CD4-positive, alpha-beta T cell treated with Interleukin-4 for 1 hour (primary cell): ENCODE measurements around the gene AMZ1.
"Not testable (repeated sequence)": the region's sequence is repeated elsewhere in the genome, so short reads cannot be mapped to it uniquely, and the experiment has no call there.

Experiments used
- DNase-seq, 2 donors: peaks; one replicate each; pipeline ENCODE4 v3.0.0-alpha.2; 2020 to 2022

AMZ1 gene

DNA sequence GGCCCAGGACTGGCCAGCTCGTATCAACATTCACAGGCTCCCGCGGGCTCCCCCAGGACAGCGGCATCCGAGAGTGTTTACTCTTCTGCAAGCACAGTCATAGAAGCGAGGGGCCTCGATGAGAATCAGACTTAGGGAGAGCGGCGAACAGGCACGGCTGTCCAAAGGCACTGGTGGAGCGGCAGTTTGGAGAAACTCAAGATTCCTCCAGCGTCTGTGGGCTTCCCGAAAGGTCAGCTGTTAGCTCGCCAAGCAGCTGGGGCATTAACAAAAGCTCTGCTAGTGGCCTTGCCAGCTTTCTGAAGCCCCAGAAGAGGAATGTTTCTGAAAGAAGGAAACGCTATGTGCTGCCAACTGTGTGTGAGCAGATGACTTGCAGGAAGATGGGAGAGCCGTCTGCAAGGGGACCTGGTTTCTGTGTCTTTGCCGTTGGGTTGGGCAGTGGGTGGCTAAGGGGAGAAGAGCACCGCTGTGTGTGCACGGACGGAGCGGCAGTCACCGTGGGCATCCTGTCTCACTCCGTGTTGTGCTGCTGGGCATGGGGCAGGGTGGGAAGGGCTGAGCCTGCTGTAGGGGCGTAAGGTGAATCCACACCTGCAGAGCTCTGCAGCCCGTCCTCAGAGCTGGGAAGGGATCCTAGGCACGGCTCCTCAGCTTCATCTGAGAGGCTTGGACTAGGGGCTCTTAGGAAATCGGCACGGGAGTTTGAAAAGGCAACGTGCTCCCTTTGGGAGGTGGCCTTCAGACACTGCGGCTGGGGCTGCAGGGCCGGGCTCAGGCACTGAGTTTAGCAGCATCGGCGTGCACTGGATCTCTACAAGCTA lies 42.1 kb downstream of the AMZ1 start:
- peak in 1 of 2 donors; percentile 6 for DNase-seq

- no peak for DNase-seq
Measured at GRCh38 chr7:2730846-2731770, 43.1 kb downstream of the AMZ1 start.

GRCh38 chr7:2732388-2732787 lies 44.4 kb downstream of the AMZ1 start:
- DNase-seq, result no peak

GRCh38 chr7:2732959-2733584 lies 45.1 kb downstream of the AMZ1 start:
- no peak for DNase-seq

DNA sequence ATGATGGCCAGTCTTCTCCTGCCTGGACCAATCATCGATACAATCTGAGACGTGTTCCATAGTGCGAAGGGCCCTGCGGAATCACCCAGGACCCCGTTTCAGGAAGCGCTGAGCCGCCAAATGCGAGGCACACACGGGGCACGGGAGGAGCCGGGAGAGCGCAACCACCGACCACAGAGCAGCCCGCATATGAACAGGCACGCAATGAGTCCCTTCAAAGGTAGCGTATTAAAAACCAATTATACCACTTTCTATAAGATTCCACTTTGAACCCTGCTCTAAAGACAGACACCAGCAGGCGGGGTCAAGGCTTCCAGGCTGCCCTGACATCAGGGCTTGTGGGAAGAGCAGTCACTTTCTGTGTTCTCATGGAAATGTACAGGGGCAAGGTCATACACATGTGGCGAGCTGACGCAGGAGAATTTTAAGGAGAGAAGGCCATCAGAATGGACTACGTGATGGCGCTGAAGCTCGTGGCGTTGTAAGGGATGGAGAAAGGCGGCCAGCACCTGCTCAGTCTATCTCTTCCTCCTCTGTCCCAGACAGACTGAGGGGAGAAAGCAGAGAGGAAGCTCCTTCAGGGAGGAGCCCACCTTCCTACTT lies 46.2 kb downstream of the AMZ1 start:
- DNase-seq, result no peak

- DNase-seq, result peak in 1 of 2 donors; percentile 54
Measured at GRCh38 chr7:2734751-2735571, 47.0 kb downstream of the AMZ1 start.

DNA sequence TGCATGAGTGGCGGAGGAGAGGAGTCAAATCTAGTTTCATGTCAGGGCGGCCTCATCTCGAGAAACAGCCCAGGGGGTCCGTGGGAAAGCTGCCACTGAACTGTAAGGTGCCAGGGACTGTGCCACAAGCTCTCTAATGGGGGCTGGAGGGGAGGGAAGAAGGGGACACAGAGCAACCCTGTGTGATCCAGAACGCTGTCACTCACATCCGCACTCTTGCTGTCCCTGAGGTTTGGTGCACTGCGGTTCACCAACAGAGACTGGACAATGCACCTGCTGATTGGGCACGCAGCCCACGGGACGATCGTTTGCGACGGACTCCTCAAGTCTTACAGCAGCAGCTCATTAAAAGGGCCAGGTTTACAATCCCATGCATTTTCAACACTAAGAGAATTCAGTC lies 47.7 kb downstream of the AMZ1 start:
- no peak for DNase-seq

- DNase-seq, result no peak
Measured at GRCh38 chr7:2736411-2736914, 48.5 kb downstream of the AMZ1 start.

GRCh38 chr7:2737005-2737743 lies 49.2 kb downstream of the AMZ1 start:
- not testable (repeated sequence) for DNase-seq

DNA sequence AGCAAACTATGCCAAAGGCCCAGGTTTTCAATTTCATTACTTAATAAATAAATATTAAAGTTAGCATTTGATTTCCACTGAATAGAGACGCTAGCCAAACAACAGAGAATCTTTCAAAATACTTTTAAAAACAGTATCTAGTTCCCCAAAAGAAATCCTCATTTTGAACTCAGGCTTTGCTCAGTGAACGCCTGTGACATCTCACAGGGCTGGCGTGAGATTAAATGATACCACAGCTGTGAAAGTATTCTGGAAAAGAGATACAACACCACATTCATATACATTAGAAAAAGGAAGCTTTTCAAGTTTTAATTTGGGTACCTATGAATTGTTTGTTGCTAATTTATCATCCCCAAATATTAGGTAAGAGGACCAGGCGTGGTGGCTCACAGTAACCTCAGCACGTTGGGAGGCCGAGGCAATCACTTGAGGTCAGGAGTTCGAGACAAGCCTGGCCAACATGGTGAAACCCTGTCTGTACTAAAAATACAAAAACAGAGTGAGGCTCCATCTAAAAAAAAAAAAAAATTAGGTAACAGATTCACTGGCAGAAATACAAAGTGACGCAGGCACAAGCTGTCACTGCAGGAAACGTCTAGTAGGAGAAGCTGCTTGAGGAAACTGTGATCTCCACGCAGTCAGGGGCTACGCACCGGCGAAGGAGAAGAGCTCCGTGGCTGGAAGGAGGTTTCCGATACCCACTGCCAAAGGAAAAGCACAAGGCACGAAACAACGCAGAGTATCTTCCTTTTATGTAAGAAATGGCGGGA lies 50.0 kb downstream of the AMZ1 start:
- DNase-seq, result peak in 1 of 2 donors; percentile 45

DNA sequence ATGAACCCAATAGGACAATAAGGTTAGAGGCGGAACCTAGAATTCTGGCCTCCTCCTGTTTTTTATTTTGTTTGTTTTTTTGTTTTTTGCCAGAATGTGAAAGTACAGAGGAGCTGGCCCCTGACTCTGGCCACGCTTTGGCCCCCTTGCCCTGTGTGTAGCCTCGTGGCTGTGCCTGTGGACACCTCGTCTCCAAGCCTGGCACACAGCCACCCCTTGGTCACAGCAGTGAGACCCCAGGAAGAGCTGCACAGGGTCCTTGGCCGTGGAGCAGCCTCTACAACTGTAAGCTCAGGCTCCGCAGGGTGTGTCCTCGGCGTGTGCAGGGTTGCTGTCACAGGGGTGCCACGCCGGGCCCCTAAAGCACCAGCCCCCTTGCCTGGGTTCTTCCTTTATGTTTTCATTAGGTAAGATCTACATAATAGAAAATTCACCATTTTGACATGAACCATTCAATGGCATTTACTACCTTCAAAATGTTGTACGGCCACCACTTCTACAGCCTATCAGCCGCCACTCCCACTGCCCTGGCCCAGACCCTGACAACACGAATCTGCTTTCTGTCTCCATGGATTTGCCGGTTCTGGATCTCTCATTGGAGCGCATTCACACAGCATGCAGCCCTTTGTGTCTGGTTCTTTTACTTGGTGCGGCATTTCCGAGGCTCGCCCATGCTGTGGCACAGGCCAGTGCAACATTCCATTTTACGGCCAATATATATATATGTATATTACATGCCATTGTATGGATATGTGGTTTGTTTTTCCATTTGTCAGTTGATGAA lies 51.0 kb downstream of the AMZ1 start:
- DNase-seq, result no peak

DNA sequence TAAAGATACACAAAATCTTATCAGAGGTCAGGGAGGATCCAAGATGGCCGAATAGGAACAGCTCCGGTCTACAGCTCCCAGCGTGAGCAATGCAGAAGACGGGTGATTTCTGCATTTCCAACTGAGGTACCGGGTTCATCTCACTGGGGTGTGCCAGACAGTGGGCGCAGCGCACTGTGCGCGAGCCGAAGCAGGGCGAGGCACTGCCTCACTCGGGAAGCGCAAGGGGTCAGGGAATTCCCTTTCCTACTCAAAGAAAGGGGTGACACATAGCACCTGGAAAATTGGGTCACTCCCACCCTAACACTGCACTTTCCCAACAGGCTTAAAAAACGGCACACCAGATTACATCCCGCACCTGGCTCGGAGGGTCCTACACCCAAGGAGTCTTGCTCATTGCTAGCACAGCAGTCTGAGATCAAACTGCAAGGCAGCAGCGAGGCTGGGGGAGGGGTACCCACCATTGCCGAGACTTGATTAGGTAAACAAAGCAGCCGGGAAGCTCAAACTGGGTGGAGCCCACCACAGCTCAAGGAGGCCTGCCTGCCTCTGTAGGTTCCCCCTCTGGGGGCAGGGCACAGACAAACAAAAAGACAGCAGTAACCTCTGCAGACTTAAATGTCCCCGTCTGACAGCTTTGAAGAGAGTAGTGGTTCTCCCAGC lies 55.7 kb downstream of the AMZ1 start:
- DNase-seq, result not testable (repeated sequence)

- not testable (repeated sequence) for DNase-seq
Measured at GRCh38 chr7:2748684-2749083, 60.7 kb downstream of the AMZ1 start.

GRCh38 chr7:2750004-2750407 lies 62.0 kb downstream of the AMZ1 start:
- DNase-seq, result no peak

GRCh38 chr7:2751086-2751485 lies 63.1 kb downstream of the AMZ1 start:
- DNase-seq, result no peak

- no peak for DNase-seq
Measured at GRCh38 chr7:2753148-2753547, 65.1 kb downstream of the AMZ1 start.

DNA sequence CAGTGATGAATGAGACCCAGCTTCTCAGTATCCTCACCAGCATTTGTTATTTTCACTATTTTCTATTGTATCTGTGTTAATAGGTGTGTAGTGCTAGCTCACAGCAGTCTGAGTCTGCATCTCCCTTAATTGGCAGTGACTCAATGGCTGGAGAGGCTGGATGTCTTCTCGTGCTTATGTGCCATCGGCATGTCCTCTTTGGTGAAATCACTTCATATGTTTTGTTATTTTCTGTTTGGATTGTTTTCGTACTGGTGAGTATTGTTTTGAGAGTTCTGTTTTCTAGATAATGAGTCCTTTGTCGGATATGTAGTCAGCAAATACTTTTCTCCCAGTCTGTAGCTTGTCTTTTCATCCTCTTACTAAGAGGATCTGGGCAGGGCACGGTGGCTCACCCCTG lies 66.1 kb downstream of the AMZ1 start:
- no peak for DNase-seq

- DNase-seq, result no peak
Measured at GRCh38 chr7:2754912-2755311, 66.9 kb downstream of the AMZ1 start.

GRCh38 chr7:2755531-2755930 lies 67.5 kb downstream of the AMZ1 start:
- no peak for DNase-seq
